NCI-H226 (cell line): ENCODE measurements around the gene ARFGAP3.

ENCODE experiments used
- DNase-seq: peaks from one replicate; pipeline ENCODE4 v3.0.0-alpha.2; 2015

Gene ARFGAP3

DNA sequence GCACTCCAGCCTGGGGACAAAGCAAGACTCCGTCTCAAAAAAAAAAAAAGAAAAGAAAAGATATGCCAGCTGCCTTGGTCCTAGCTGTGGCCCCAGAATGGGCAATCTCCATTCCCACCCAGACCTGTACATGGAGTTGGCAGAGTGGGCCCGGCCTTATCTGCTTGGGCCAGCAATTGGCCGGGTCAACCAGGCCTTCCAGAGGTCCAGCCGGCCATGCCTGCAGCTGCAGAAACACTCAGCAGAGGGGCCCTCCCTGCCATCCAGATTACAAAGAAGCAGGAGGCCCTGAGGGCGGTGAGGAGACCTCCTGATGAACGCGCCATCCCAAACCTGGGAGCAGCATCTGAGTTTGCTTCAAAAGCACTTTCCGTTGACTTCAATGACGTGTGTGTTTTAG is 26.9 kb upstream of the ARFGAP3 start:
- no peak for DNase-seq

DNA sequence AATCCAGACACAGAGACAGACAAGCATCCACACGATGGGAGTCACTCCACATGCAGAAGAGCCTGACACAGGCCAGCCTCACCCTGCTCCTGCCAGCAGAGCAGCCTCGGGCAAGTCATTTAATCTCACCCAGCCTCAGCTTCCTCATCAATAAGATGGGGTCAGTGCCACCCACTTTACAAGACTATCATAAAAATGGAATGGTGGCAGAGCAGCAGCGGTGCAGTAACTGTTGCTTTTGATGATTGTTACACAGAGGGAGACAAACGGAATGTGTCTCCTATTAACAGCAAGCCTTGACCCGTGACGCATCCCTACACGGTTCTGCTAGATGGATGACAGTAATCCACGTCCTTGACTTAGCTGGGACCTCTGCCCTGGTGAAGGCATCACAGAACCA is 26.0 kb upstream of the ARFGAP3 start:
- no peak for DNase-seq

DNA sequence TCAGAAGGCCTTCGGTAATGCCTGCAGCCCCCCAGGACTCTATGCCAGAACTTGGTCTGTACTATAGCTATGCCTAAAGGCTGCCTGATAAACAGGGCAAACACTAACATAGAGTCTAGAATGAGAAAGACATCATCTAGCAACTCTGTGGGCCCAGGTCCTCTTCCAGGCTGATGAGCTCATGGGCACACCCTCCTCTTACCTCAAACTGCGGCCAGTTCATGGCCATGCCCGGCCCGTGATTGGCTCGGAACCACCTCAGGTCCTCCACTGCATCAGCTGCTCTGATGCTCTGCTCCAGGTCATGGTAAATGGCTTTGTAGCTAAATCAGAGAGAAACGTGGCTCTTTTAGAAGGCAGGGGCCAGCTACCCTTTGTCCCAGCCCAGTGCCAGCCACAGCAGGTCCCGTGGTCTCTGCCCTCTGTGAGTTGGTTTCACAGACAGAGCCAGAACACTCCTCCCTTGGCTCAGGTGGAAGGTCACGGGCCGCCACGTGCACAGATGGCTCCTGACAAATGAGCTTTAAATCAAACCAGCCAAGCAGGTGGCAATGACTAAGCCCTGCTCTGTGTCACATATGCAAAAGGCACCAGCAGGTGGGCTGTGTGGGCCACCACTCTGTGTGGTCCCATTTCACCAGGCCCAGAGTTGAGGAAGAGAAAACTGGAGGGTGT is 25.0 kb upstream of the ARFGAP3 start:
- no peak for DNase-seq

DNA sequence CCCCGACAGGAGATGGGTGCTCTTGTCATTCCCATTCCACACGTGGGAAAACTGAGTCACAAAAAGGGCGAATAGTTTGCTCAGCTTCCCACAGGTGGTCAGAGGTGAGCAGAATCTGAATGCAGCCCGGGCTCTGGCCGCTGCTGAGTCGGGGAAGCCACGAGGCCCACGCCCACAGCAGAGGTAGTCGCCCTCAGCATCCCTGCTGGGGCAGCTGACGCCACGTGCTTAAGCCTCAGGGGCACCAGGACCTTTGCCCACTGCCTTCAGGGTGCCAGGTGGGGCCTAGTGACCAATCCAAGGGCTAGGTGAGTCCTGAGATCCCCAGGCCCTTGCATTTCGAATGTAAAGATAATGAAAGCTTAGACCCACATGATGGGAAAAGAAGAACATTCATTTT is 24.2 kb upstream of the ARFGAP3 start:
- no peak for DNase-seq

- no peak for DNase-seq
Observed at GRCh38 chr22:42880815-42881214, 23.7 kb upstream of the ARFGAP3 start.

DNA sequence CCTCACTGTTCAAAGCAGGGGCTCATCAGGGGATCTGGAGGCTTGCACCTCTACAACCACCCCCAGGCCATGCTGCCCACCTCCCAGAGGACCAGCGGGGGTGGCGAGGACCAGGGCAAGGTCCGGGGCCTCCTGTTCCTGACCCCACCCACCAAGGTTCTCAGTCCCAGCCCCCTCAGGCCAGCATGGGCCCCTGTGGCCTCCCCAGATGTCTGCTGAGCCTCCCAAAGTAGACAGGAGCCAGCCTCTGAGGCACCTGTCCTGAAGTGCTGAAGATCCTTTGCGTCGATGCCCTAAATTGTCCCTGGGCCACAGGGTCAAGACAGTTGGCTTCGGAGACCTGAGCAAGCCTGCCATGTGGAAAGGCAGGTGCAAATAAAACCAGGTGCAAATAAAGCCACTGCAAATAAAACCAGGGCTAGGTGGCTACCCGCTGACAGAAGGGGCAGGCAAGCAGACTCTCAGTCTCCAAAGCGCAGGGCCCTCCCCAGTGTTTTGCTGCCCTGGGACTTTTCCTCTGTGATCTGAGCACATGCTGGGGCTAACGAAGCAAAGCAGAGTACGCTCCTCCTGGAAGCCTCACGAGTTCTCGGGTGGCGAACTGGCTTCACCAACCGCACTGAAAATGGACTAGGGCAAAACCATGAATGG is 22.4 kb upstream of the ARFGAP3 start:
- no peak for DNase-seq

DNA sequence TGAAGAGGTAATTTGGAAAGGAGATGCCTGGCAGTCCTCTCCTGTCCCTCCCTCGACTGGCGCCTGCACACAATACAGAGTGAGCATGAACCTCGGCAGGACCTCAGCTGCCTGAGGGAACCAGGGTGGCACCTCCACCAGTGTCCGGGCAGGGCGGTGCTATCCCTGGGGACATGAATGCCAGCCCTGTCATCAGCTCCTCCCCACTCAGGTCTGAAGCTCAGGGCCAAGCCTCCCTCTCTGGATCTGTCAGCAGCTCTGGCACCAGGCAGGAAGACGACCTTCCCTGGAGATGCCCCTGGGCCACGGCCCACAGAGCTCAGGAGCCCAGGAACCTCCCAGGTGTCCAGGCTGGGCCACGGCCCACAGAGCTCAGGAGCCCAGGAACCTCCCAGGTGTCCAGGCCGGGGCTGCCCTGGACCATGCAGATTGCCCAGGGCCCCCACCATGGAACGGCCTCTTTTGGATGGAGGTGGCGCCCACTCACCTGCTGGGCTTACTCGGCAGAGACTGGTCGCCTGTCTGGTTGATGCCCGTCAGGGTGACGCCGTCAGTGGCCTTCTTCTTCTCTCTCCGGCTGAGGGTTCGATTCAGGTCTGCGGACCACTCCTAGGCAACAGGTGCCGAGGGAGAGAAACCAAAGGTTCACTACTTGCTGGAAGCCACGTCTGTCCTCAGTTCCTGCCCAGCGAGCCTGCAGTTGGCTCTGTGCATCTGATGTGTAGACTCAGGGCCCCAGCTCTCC is 21.7 kb upstream of the ARFGAP3 start:
- no peak for DNase-seq

- no peak for DNase-seq
Observed at GRCh38 chr22:42877597-42878340, 20.7 kb upstream of the ARFGAP3 start.

GRCh38 chr22:42877158-42877557 is 20.1 kb upstream of the ARFGAP3 start:
- DNase-seq: no peak

DNA sequence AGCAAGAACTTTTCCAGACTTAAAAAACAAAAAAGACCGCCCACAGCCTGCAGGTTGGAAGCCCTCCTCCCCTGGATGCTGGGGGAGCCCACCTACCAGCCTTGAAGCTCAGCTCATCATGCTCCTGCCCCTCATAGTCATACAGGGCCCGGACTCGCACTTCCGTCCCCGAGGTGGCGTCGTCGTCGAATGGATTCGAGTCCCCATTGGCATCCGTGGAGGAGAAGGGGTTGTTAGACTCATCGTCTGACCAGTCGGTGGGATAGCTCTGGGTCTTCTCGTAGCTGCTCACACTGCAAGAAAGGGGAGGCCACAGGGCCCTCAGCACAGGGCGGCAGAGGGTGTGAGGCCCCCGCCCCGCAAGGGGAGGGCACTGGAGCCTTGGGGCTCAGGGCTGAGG is 19.0 kb upstream of the ARFGAP3 start:
- no peak for DNase-seq

DNA sequence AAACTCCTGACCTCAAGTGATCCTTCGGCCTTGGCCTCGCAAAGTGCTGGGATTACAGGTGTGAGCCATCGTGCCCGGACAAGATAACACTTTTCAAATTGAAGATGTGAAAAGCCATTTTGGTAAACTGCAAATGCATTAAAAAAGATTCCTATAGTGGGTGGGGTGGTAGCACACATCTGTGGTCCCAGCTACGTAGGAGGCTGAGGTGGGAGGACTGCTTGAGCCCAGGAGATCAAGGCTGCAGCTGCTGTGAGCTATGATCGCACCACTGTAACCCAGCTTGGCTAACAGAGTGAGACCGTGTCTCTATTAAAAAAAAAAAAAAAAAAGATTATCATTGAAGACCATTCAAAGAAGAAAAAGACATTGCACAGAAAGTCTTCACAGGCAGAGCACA is 16.9 kb upstream of the ARFGAP3 start:
- DNase-seq: no peak

DNA sequence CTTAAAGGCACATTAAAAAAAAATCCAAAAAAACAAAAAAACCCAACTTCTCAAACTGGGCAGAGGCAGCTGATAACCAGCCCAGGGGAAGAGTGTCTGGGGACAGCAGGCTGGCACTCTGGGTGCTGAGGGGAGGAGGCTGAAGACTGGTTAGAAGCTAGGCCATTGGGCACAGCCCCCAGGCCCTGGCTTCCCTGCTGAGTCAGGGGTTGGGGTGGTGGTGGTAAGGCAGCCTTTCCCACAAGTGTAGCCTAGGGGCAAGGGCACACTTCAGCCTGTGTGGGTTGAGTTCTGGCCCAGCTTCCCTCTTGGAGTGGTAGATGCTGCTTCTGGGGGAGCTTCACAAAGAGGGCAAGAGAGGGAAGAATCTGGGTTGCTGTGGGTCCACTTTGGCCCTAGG is 16.3 kb upstream of the ARFGAP3 start:
- no peak for DNase-seq

GRCh38 chr22:42872821-42873220 is 15.7 kb upstream of the ARFGAP3 start:
- DNase-seq: no peak

DNA sequence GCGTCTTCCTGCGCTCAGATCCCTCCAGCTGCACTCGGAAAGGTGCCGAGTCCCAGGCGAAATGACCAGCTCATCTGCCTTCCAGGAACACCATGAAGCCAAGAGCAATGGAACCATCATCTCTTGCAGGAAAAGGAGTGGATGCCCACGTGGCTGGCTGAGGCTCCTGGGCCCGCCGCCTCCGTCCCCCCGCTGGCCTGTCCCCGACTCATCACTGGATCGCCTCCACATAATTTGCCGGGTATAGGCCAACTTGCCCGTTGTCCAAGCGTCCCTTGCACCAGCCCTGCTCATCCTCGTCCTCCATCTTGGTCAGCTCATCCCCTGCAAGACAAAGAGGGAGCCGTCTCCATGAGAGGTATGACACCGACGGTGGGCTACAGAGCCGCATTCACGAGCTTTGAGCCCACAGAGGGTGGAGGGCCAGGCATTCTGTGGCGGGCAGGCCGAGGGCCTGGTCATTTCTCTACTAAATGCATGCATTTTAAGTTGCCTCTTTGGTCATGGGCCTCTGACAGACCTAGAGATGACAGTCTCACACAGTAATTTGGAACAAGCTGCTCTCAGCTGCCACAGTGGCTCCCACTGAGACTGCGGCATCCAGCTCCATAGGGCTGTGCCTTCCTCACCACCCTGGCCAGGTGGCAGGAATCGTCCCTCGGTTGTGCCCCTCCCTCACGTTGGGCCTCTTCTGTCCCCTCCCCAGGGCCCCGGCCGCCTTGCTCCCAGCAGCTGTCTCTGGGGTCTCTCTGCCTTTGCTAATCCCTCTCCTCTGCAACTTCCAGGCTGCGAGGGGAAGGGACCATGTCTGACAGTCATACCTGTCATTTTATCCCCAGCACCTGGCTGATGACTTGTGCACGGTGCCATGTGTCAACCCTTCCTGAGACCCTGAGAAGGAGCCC is 14.3 kb upstream of the ARFGAP3 start:
- DNase-seq: no peak

DNA sequence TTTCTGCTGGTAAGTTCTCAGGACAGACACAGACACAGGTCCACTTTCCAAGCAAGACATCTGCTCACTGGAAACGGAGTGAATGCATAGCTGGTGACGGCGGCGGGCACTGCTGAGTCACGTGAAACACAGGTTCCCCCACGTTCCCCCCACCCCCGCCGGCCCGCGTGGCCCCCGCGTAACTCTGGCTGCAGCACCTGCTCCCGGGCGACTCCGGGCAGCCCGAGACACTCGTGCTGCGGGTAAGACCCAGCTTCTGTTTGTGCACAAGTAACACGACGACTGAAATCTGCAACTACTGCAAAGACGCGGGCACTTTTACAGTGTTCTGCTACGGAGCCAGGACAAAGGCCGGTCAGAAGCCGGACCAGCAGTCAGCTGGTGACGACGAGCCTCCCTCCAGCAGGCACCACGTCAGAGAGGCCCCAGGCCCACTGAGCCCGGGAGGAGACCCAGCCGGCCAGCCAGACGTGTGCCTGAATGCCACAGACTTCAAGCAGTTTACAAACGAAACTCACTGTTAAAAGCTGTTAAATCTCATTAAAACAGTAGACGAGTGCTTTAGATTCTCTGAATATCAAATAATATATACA is 12.9 kb upstream of the ARFGAP3 start:
- no peak for DNase-seq

GRCh38 chr22:42869463-42869862 is 12.4 kb upstream of the ARFGAP3 start:
- no peak for DNase-seq

DNA sequence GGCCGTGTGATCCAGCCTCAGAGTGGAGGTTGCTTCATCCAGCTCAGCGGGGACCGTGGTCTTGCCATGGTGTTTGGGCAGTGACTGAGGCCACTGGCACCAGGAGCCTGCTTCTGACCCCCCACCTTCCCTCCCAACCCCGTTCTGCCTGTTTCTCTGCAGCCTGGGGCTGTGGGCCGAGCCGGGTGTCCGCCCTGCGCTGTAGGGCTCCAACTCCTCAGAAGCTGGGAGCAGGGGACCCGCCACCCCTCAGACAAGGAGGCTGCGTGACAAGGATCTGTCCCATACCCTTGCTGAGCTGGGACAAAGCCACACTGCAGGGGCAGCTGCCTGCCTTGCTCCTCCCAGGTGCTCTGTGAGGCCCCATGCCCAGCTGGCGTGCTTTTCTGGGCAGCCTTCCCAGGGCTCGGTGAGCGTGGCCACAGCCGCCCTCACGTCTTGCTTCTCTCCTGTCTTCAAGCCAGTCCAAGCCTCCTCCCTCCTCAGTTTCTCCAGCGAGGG is 11.7 kb upstream of the ARFGAP3 start:
- DNase-seq: no peak

DNA sequence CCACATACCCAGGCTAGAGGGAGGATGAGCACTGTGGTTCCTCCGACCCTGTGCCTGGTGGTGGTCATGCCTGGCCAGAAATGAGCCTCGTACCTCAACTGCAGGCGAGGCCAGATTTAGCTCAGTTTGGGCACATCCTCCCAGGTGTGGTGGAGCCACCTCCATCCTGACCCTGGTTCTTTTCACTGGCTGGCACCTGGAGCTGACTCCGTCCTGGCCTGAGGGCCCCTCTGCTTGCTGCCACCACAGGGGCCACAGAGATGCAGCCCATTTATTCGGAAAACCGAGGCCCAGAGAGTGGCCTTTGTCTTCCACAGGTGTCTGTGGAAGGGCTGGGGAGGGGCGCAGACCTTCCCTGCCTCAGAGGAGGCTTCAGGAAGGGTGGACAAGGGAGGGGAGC is 9.0 kb upstream of the ARFGAP3 start:
- no peak for DNase-seq

DNA sequence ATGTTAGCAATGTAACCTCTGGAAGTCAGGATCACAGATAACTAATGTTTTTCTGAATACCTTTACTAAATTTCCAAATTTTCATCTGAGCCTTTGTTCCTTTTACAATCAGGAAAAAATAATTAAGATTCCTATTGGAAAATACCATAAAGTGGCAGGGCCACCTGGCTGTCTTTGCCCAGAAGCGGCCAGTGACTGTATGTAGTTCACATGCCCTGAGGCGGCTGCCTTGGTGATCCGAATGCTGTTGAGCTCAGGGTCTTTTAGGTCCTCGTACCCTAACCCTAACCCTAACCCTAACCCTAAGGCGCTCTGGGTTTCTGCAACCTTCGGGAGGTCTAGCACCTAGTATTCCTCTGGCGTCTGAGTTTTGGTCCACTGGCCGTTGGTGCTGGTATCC is 8.5 kb upstream of the ARFGAP3 start:
- no peak for DNase-seq

GRCh38 chr22:42863349-42863961 is 6.4 kb upstream of the ARFGAP3 start:
- DNase-seq: peak; percentile 40

- no peak for DNase-seq
Observed at GRCh38 chr22:42862045-42862734, 5.1 kb upstream of the ARFGAP3 start.
